Neural crest cell (in vitro differentiated cells): Measurements from ENCODE around the gene MRPL50. TPM values are rescaled to one million over a fixed set of nuclear protein-coding genes. Genes with fewer than 3 reads are reported as not detected.

Experiments used
- DNase-seq: peaks from one replicate; pipeline ENCODE4 v3.0.0; 2021; ENCODE audit warnings: low read depth, mixed read lengths, low spot score
- H3K27ac Mint-ChIP-seq: one replicate; pipeline ENCODE4 v1.8.0; 2021; ENCODE audit warnings: mild to moderate bottlenecking, mixed read lengths; ENCODE audit not compliant: unreplicated experiment
- H3K27me3 Mint-ChIP-seq: 2 replicates; pipeline ENCODE4 v1.8.0; 2021; ENCODE audit warnings: low read depth, mild to moderate bottlenecking, mixed read lengths
- H3K36me3 Mint-ChIP-seq: 2 replicates; pipeline ENCODE4 v1.8.0; 2021; ENCODE audit warnings: low read depth, mild to moderate bottlenecking, mixed read lengths
- H3K4me1 Mint-ChIP-seq: 2 replicates; pipeline ENCODE4 v1.8.0; 2021; ENCODE audit warnings: mixed read lengths
- H3K4me3 Mint-ChIP-seq: one replicate; pipeline ENCODE4 v1.8.0; 2021; ENCODE audit warnings: mild to moderate bottlenecking, mixed read lengths
- H3K9me3 Mint-ChIP-seq: 2 replicates; pipeline ENCODE4 v1.8.0; 2021; ENCODE audit warnings: mixed read lengths
- CTCF ChIP-seq: fragments of 200-600 bp; sonication (generic); conservative IDR thresholded peaks from 2 replicates; pipeline ENCODE4 v1.5.0; 2021; ENCODE audit warnings: antibody characterized with exemption, mild to moderate bottlenecking
- total RNA-seq: library from RNA; stranded (reverse); gene quantifications from 2 replicates; pipeline ENCODE4 v1.2.1, GENCODE V29; 2021

The MRPL50 gene
- total RNA-seq, 1 donor from 2014 or later: 17.3 TPM

- H3K9me3 Mint-ChIP-seq: peaks cover 9% of the 10 kb centered on the region
- H3K36me3 Mint-ChIP-seq: no peaks in the 10 kb centered on the region
- H3K4me1 Mint-ChIP-seq: no peaks in the 10 kb centered on the region
- no peak overlapping the region for H3K4me3 Mint-ChIP-seq
- H3K27ac Mint-ChIP-seq: no peak overlapping the region
- no peak for DNase-seq
- H3K27me3 Mint-ChIP-seq: no peaks in the 10 kb centered on the region
- TF ChIP-seq CTCF: no peak
Measured at GRCh38 chr9:101367323-101367722, 31.1 kb downstream of the MRPL50 start.

- no peak for DNase-seq
- Mint-ChIP-seq H3K27me3 (no peaks in the 10 kb centered on the region), H3K27ac (no peak overlapping the region), H3K36me3 (no peaks in the 10 kb centered on the region), H3K4me1 (no peaks in the 10 kb centered on the region), H3K9me3 (peaks cover 7% of the 10 kb centered on the region), H3K4me3 (no peak overlapping the region)
- TF ChIP-seq CTCF: no peak
Measured at GRCh38 chr9:101366038-101366756, 32.2 kb downstream of the MRPL50 start.

GRCh38 chr9:101365181-101365580 lies 33.2 kb downstream of the MRPL50 start:
- Mint-ChIP-seq H3K4me3 (no peak overlapping the region), H3K9me3 (peaks cover 4% of the 10 kb centered on the region), H3K27me3 (no peaks in the 10 kb centered on the region), H3K27ac (no peak overlapping the region), H3K36me3 (no peaks in the 10 kb centered on the region), H3K4me1 (no peaks in the 10 kb centered on the region)
- no peak for TF ChIP-seq CTCF
- DNase-seq: no peak

- no peak for DNase-seq
- Mint-ChIP-seq H3K27ac (no peak overlapping the region), H3K4me3 (no peak overlapping the region), H3K9me3 (peaks cover 4% of the 10 kb centered on the region), H3K36me3 (no peaks in the 10 kb centered on the region), H3K27me3 (no peaks in the 10 kb centered on the region), H3K4me1 (no peaks in the 10 kb centered on the region)
- no peak for TF ChIP-seq CTCF
Measured at GRCh38 chr9:101362450-101362849, 36.0 kb downstream of the MRPL50 start.

GRCh38 chr9:101360647-101361046 lies 37.8 kb downstream of the MRPL50 start:
- Mint-ChIP-seq H3K27ac (no peak overlapping the region), H3K36me3 (no peaks in the 10 kb centered on the region), H3K4me3 (no peak overlapping the region), H3K27me3 (no peaks in the 10 kb centered on the region), H3K4me1 (no peaks in the 10 kb centered on the region), H3K9me3 (peaks cover 4% of the 10 kb centered on the region)
- TF ChIP-seq CTCF: no peak
- no peak for DNase-seq
